Naive thymus-derived CD4-positive, alpha-beta T cell (primary cell): ENCODE results near the gene SLC25A3. TPM values are rescaled to one million over a fixed set of nuclear protein-coding genes. Genes with fewer than 3 reads are reported as not detected.

Experiments used
- ATAC-seq: fragments of 150-1000 bp; cut with Tn5 transposase; 2 replicates; pipeline ENCODE4 v1.10.0; 2021; ENCODE audit warnings: mild to moderate bottlenecking, moderate library complexity
- CTCF ChIA-PET: fragments of 350-600 bp; sonication (Branson Sonifier 250); formaldehyde crosslinking; loops from one replicate; lab custom pipeline; 2021; ENCODE audit warnings: antibody characterized with exemption; lab: Charles Lee
- POLR2A ChIA-PET: fragments of 350-600 bp; sonication (Branson Sonifier 250); formaldehyde crosslinking; loops from one replicate; lab custom pipeline; 2021; ENCODE audit warnings: antibody characterized with exemption, inconsistent platforms; lab: Charles Lee
- DNase-seq, 9 donors: peaks; one replicate each; pipeline versions ENCODE4 v3.0.0 to v3.0.0-alpha.2; 2020 to 2022; ENCODE audit warnings: mixed read lengths in 1 of 9
- H3K27ac ChIP-seq: one replicate; pipeline ENCODE4 v1.7.0; 2013; ENCODE audit warnings: mild to moderate bottlenecking, low read depth, low read length, moderate library complexity
- H3K27me3 ChIP-seq, 2 donors: one replicate each; pipeline ENCODE4 v1.7.0; 2013; ENCODE audit warnings: low read length in 2 of 2, mild to moderate bottlenecking in 2 of 2, moderate library complexity in 2 of 2; ENCODE audit not compliant: control insufficient read depth in 2 of 2, insufficient read depth in 2 of 2
- H3K36me3 ChIP-seq, 3 experiments: 1 replicate in 2 of 3; 2 replicates in 1 of 3; pipeline ENCODE4 v1.7.0; 2013; ENCODE audit warnings: low read length in 3 of 3, mild to moderate bottlenecking in 3 of 3, moderate library complexity in 1 of 3; ENCODE audit not compliant: insufficient read depth in 3 of 3, control insufficient read depth in 2 of 3
- H3K4me1 ChIP-seq, 2 donors: one replicate each; pipeline ENCODE4 v1.7.0; 2013; ENCODE audit warnings: low read length in 2 of 2, mild to moderate bottlenecking in 2 of 2, moderate library complexity in 1 of 2; ENCODE audit not compliant: control insufficient read depth in 2 of 2, insufficient read depth in 2 of 2
- H3K4me3 ChIP-seq: 2 replicates; pipeline ENCODE4 v1.7.0; 2013; ENCODE audit warnings: mild to moderate bottlenecking, low read length
- H3K9me3 ChIP-seq, 3 experiments: 1 replicate in 2 of 3; 2 replicates in 1 of 3; pipeline ENCODE4 v1.7.0; 2013; ENCODE audit warnings: low read length in 3 of 3; ENCODE audit not compliant: control insufficient read depth in 2 of 3
- H3K27ac Mint-ChIP-seq, 9 donors: one replicate each; pipeline ENCODE4 v1.8.0; 2020 to 2022; ENCODE audit warnings: mixed read lengths in 9 of 9, mild to moderate bottlenecking in 8 of 9, moderate library complexity in 5 of 9, inconsistent platforms in 2 of 9
- H3K27me3 Mint-ChIP-seq, 5 donors: one replicate each; pipeline ENCODE4 v1.8.0; 2021 to 2022; ENCODE audit warnings: mixed read lengths in 5 of 5, mild to moderate bottlenecking in 1 of 5
- H3K36me3 Mint-ChIP-seq, 5 donors: one replicate each; pipeline ENCODE4 v1.8.0; 2020 to 2022; ENCODE audit warnings: mixed read lengths in 5 of 5, mild to moderate bottlenecking in 3 of 5, inconsistent platforms in 1 of 5
- H3K4me1 Mint-ChIP-seq, 7 donors: one replicate each; pipeline ENCODE4 v1.8.0; 2020 to 2022; ENCODE audit warnings: mixed read lengths in 7 of 7, mild to moderate bottlenecking in 3 of 7, inconsistent platforms in 1 of 7
- H3K4me3 Mint-ChIP-seq, 10 donors: one replicate each; pipeline ENCODE4 v1.8.0; 2020 to 2022; ENCODE audit warnings: mild to moderate bottlenecking in 10 of 10, mixed read lengths in 10 of 10, moderate library complexity in 6 of 10, inconsistent platforms in 2 of 10
- H3K9me3 Mint-ChIP-seq, 11 donors: one replicate each; pipeline ENCODE4 v1.8.0; 2020 to 2022; ENCODE audit warnings: mixed read lengths in 11 of 11, mild to moderate bottlenecking in 4 of 11, inconsistent platforms in 1 of 11, moderate library complexity in 1 of 11
- intact Hi-C, 2 donors: fragments of 100-400 bp; cut with micrococcal nuclease; formaldehyde crosslinking; loops; one replicate each; pipeline ENCODE4 v1.15.1; 2023
- polyA plus RNA-seq, 2 donors: library from polyadenylated mRNA; unstranded; fragments of 300-500 nt; fragmentation: Illumina TruSeq; gene quantifications; one replicate each; pipeline ENCODE4 v1.2.3, GENCODE V29; 2021
- total RNA-seq, 6 experiments: library from RNA in 5 of 6; stranded (reverse) in 5 of 6; gene quantifications; 1 replicate in 5 of 6; 2 replicates in 1 of 6; pipeline ENCODE4 v1.2.3 and lab custom pipeline; 2021 to 2026

Gene SLC25A3
- total and polyA plus RNA-seq, 7 experiments from 2014 or later: 234 to 448 (median 314) TPM

GRCh38 chr12:98601924-98602323 is 8.4 kb downstream of the SLC25A3 start:
- H3K4me3 Mint-ChIP-seq: no peak overlapping the region
- no peaks in the 10 kb centered on the region for H3K9me3 Mint-ChIP-seq
- peaks cover 7 to 62% (median 48%) of the 10 kb centered on the region in 3 experiments for H3K36me3 ChIP-seq
- no peak for ATAC-seq
- CTCF ChIA-PET: no interaction called here
- peaks cover 0 to 17% (median 8%) of the 10 kb centered on the region in 7 donors for H3K4me1 Mint-ChIP-seq
- H3K27ac Mint-ChIP-seq: no peak overlapping the region
- H3K27ac ChIP-seq: no peak overlapping the region
- H3K4me3 ChIP-seq: no peak overlapping the region
- H3K4me1 ChIP-seq: no peaks in the 10 kb centered on the region
- DNase-seq: no peak
- H3K9me3 ChIP-seq: no peaks in the 10 kb centered on the region
- POLR2A ChIA-PET: interaction anchor here (0.7 to 8.2 kb wide), 3 partner anchors 7 to 1634 kb away, joined by 3 to 55 read pairs (median 3); partner anchors contain the start of gene SLC25A3
- H3K36me3 Mint-ChIP-seq: peaks cover 4 to 31% (median 22%) of the 10 kb centered on the region in 5 donors
- H3K27me3 ChIP-seq: no peaks in the 10 kb centered on the region
- H3K27me3 Mint-ChIP-seq: no peaks in the 10 kb centered on the region
- intact Hi-C loops: no loop called here

GRCh38 chr12:98606359-98606988 is 13.0 kb downstream of the SLC25A3 start:
- ATAC-seq (no peak), DNase-seq (no peak)
- H3K4me1 Mint-ChIP-seq: peaks cover 0 to 15% (median 8%) of the 10 kb centered on the region in 7 donors
- CTCF ChIA-PET: interaction anchor here (0.6 to 1.4 kb wide), 3 partner anchors 40 to 69 kb away, joined by 3 read pairs; no protein-coding TSS in a partner anchor
- Histone ChIP-seq H3K4me3 (no peak overlapping the region), H3K4me1 (no peaks in the 10 kb centered on the region), H3K36me3 (peaks cover 0 to 19% (median 14%) of the 10 kb centered on the region in 3 experiments), H3K27me3 (no peaks in the 10 kb centered on the region), H3K9me3 (no peaks in the 10 kb centered on the region), H3K27ac (no peak overlapping the region)
- peak overlapping the region in 3 of 9 donors; percentile 66 to 70 (median 67) for H3K27ac Mint-ChIP-seq
- no peaks in the 10 kb centered on the region for H3K9me3 Mint-ChIP-seq
- no peaks in the 10 kb centered on the region for H3K27me3 Mint-ChIP-seq
- intact Hi-C loops: loop anchor here in 1 of 2 donors (1.0 kb wide), 1 partner anchor 48 kb away; no protein-coding TSS in a partner anchor
- POLR2A ChIA-PET: interaction anchor here (0.6 to 8.2 kb wide), 2 partner anchors 12 to 1688 kb away, joined by 3 to 55 read pairs; partner anchors contain the start of gene SLC25A3
- H3K36me3 Mint-ChIP-seq: peaks cover 4 to 15% (median 10%) of the 10 kb centered on the region in 5 donors
- H3K4me3 Mint-ChIP-seq: peak overlapping the region in 6 of 10 donors; percentile 16 to 83 (median 72)

GRCh38 chr12:98610596-98610995 is 17.1 kb downstream of the SLC25A3 start:
- Mint-ChIP-seq H3K4me3 (no peak overlapping the region), H3K9me3 (no peaks in the 10 kb centered on the region)

GRCh38 chr12:98612696-98613334 is 19.3 kb downstream of the SLC25A3 start:
- CTCF ChIA-PET: no interaction called here
- no peaks in the 10 kb centered on the region for H3K36me3 ChIP-seq
- intact Hi-C loops: no loop called here
- H3K9me3 ChIP-seq: no peaks in the 10 kb centered on the region
- H3K27ac ChIP-seq: no peak overlapping the region
- Mint-ChIP-seq H3K4me3 (peak overlapping the region in 1 of 10 donors; percentile 0), H3K36me3 (peaks cover 0 to 5% (median 1%) of the 10 kb centered on the region in 5 donors), H3K27ac (peak overlapping the region in 8 of 9 donors; percentile 22 to 90 (median 70)), H3K9me3 (peaks cover 0 to 4% (median 0%) of the 10 kb centered on the region in 11 donors), H3K27me3 (no peaks in the 10 kb centered on the region), H3K4me1 (peaks cover 0 to 7% (median 6%) of the 10 kb centered on the region in 7 donors)
- POLR2A ChIA-PET: interaction anchor here (0.6 to 1.1 kb wide), 3 partner anchors 19 to 26 kb away, joined by 3 to 5 read pairs (median 4); partner anchors contain the start of gene SLC25A3
- no peak for DNase-seq
- no peaks in the 10 kb centered on the region for H3K4me1 ChIP-seq
- H3K4me3 ChIP-seq: no peak overlapping the region
- no peaks in the 10 kb centered on the region for H3K27me3 ChIP-seq
- ATAC-seq: peak; percentile 71

More at GRCh38 chr12:98610596-98610995, 17.1 kb downstream of the SLC25A3 start:
- Mint-ChIP-seq H3K4me1 (peaks cover 0 to 20% (median 14%) of the 10 kb centered on the region in 7 donors), H3K36me3 (peaks cover 0 to 1% (median 0%) of the 10 kb centered on the region in 5 donors), H3K27ac (no peak overlapping the region), H3K27me3 (no peaks in the 10 kb centered on the region)
- H3K36me3 ChIP-seq: no peaks in the 10 kb centered on the region
- DNase-seq: no peak
- no peak for ATAC-seq
- CTCF ChIA-PET: no interaction called here
- no peaks in the 10 kb centered on the region for H3K9me3 ChIP-seq
- H3K4me1 ChIP-seq: no peaks in the 10 kb centered on the region
- no peak overlapping the region for H3K4me3 ChIP-seq
- H3K27me3 ChIP-seq: no peaks in the 10 kb centered on the region
- H3K27ac ChIP-seq: no peak overlapping the region
- intact Hi-C loops: no loop called here
- POLR2A ChIA-PET: no interaction called here

- H3K4me1 ChIP-seq: no peaks in the 10 kb centered on the region
- peaks cover 0 to 4% (median 0%) of the 10 kb centered on the region in 11 donors for H3K9me3 Mint-ChIP-seq
- intact Hi-C loops: no loop called here
- no peak overlapping the region for H3K27ac Mint-ChIP-seq
- H3K27me3 ChIP-seq: no peaks in the 10 kb centered on the region
- ATAC-seq (peak; percentile 50), DNase-seq (no peak)
- no peak overlapping the region for H3K4me3 Mint-ChIP-seq
- no peak overlapping the region for H3K27ac ChIP-seq
- no peak overlapping the region for H3K4me3 ChIP-seq
- POLR2A ChIA-PET: no interaction called here
- CTCF ChIA-PET: no interaction called here
- H3K36me3 ChIP-seq: no peaks in the 10 kb centered on the region
- no peaks in the 10 kb centered on the region for H3K27me3 Mint-ChIP-seq
- peaks cover 0 to 7% (median 0%) of the 10 kb centered on the region in 7 donors for H3K4me1 Mint-ChIP-seq
- H3K36me3 Mint-ChIP-seq: peaks cover 0 to 5% (median 3%) of the 10 kb centered on the region in 5 donors
- H3K9me3 ChIP-seq: no peaks in the 10 kb centered on the region
These were observed 25.5 kb downstream of the SLC25A3 start for GRCh38 chr12:98618952-98619351.

GRCh38 chr12:98635657-98636323 is 42.3 kb downstream of the SLC25A3 start:
- no peak for DNase-seq
- H3K9me3 Mint-ChIP-seq: no peaks in the 10 kb centered on the region
- H3K4me1 Mint-ChIP-seq: peaks cover 0 to 24% (median 0%) of the 10 kb centered on the region in 7 donors
- H3K4me3 ChIP-seq: no peak overlapping the region
- no peaks in the 10 kb centered on the region for H3K36me3 ChIP-seq
- POLR2A ChIA-PET: no interaction called here
- intact Hi-C loops: no loop called here
- H3K27me3 Mint-ChIP-seq: no peaks in the 10 kb centered on the region
- no peaks in the 10 kb centered on the region for H3K9me3 ChIP-seq
- H3K4me1 ChIP-seq: no peaks in the 10 kb centered on the region
- H3K27ac ChIP-seq: no peak overlapping the region
- H3K27ac Mint-ChIP-seq: no peak overlapping the region
- ATAC-seq: no peak
- CTCF ChIA-PET: interaction anchor here (0.7 kb wide), 1 partner anchor 15 kb away, joined by 3 read pairs; no protein-coding TSS in a partner anchor
- H3K36me3 Mint-ChIP-seq: peaks cover 0 to 16% (median 5%) of the 10 kb centered on the region in 5 donors
- H3K4me3 Mint-ChIP-seq: no peak overlapping the region
- H3K27me3 ChIP-seq: no peaks in the 10 kb centered on the region
